Loucy (cell line): Measurements from ENCODE around the gene RGS11.

ENCODE experiments used
- H2AFZ ChIP-seq: fragments of 200-600 bp; sonication (generic); 2 replicates; pipeline ENCODE4 v1.6.0; 2016; ENCODE audit warnings: antibody characterized with exemption, mild to moderate bottlenecking, low read length, moderate library complexity
- H3F3A ChIP-seq: fragments of 200-600 bp; 2 replicates; pipeline ENCODE4 v1.6.0; 2016; ENCODE audit warnings: antibody characterized with exemption, low read depth, mild to moderate bottlenecking
- H3K27me3 ChIP-seq: fragments of 200-600 bp; sonication (generic); 2 replicates; pipeline ENCODE4 v1.6.1; 2014; ENCODE audit warnings: low read length, mild to moderate bottlenecking; ENCODE audit not compliant: insufficient read depth, poor library complexity, severe bottlenecking
- H3K36me3 ChIP-seq: fragments of 200-600 bp; sonication (generic); 2 replicates; pipeline ENCODE4 v1.6.1; 2016; ENCODE audit warnings: low read length; ENCODE audit not compliant: insufficient read depth
- H3K4me1 ChIP-seq: fragments of 200-600 bp; sonication (generic); 2 replicates; pipeline ENCODE4 v1.5.1; 2014; ENCODE audit warnings: low read length, mild to moderate bottlenecking; ENCODE audit not compliant: insufficient read depth, poor library complexity, severe bottlenecking
- H3K4me2 ChIP-seq: fragments of 200-600 bp; sonication (generic); 2 replicates; pipeline ENCODE4 v1.6.0; 2014; ENCODE audit warnings: antibody characterized with exemption, low read length, low read depth, mild to moderate bottlenecking; ENCODE audit not compliant: poor library complexity, severe bottlenecking
- H3K4me3 ChIP-seq: fragments of 200-600 bp; sonication (generic); 2 replicates; pipeline ENCODE4 v1.5.1; 2014; ENCODE audit warnings: low read length, mild to moderate bottlenecking, mixed read lengths; ENCODE audit not compliant: poor library complexity, severe bottlenecking
- H3K79me2 ChIP-seq: fragments of 200-600 bp; sonication (generic); 2 replicates; pipeline ENCODE4 v1.6.1; 2014; ENCODE audit warnings: low read length; ENCODE audit not compliant: insufficient read depth
- H3K9ac ChIP-seq: fragments of 200-600 bp; sonication (generic); 2 replicates; pipeline ENCODE4 v1.6.0; 2014; ENCODE audit warnings: mild to moderate bottlenecking, low read depth, low read length, moderate library complexity; ENCODE audit not compliant: poor library complexity, severe bottlenecking
- H3K9me2 ChIP-seq: fragments of 200-600 bp; sonication (generic); replicated peaks from 2 replicates; pipeline ENCODE4 v1.6.1; 2016; ENCODE audit warnings: low read depth, low read length, mixed read lengths
- H3K9me3 ChIP-seq: fragments of 200-600 bp; sonication (generic); 2 replicates; pipeline ENCODE4 v1.6.1; 2014; ENCODE audit warnings: mild to moderate bottlenecking, antibody characterized with exemption, low read length, low read depth; ENCODE audit not compliant: insufficient read depth
- H4K20me1 ChIP-seq: fragments of 200-600 bp; sonication (generic); 2 replicates; pipeline ENCODE4 v1.6.0; 2014; ENCODE audit warnings: antibody characterized with exemption, low read length, mild to moderate bottlenecking; ENCODE audit not compliant: insufficient read depth, poor library complexity, severe bottlenecking
- EZH2phosphoT487 ChIP-seq: fragments of 200-600 bp; IDR thresholded peaks from 2 replicates; pipeline ENCODE4 v1.6.1; 2018; ENCODE audit warnings: antibody characterized with exemption, mild to moderate bottlenecking, moderate library complexity, borderline replicate concordance
- TF ChIP-seq, protein P1 (sequence below): fragments of 200-600 bp; sonication (generic); conservative IDR thresholded peaks from 2 replicates; pipeline ENCODE4 v1.5.1; 2014; ENCODE audit warnings: mild to moderate bottlenecking, antibody characterized with exemption, low read length

The RGS11 gene

DNA sequence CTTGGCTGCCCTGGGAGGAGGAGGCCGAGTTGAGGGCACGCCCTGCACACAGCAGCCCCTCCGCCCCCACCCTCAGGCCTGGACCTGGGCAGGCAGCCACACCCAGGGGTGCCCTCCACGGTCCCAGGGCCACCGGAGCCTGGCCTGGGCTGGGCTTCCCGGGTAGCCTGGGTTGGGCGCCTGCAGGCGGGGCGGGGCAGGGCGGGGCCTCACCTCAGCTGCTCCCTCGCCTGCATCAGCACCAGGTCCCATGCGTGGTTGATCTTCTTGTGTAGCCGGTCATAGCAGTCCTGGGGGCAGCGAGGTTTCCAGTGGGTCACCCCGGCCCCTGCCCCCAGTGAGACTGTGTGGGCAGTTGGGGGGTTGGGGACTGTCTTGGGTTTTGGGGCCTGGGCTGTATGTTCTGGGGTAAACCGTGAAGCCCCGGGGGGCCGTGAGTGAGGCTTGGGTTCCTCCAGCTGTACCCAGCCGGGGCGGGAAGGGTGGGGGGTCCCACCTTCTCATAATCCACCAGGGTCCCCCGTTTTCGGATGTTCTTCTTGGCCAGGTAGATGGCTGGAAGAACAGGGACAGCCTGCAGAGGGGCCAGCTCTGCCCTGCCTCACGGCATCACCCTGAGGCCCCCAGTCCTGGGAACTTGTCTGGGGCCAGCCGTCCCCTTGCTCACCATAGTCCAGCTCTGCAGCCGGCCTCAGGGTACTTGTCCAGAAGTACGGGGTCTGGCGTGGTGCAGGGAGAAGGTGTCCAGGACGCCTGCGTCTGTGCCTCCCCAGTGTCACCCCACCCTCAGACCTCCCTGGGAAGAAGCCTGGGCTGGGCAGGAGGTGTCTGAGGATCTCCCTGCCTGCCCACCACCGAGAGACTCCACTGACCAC is 2.0 kb downstream of the RGS11 start:
- H3K4me2 ChIP-seq = no peak overlapping the region
- H3K9me2 ChIP-seq = no peaks in the 10 kb centered on the region
- no peak overlapping the region for H3K4me3 ChIP-seq
- no peaks in the 10 kb centered on the region for H3F3A ChIP-seq
- H3K4me1 ChIP-seq = peaks cover 4% of the 10 kb centered on the region
- H3K79me2 ChIP-seq = no peaks in the 10 kb centered on the region
- H3K9me3 ChIP-seq = no peaks in the 10 kb centered on the region
- H4K20me1 ChIP-seq = no peaks in the 10 kb centered on the region
- no peaks in the 10 kb centered on the region for H3K27me3 ChIP-seq
- no peaks in the 10 kb centered on the region for H3K36me3 ChIP-seq
- no peak overlapping the region for H3K9ac ChIP-seq
- no peak for TF ChIP-seq EZH2phosphoT487
- TF ChIP-seq, protein P1, sequence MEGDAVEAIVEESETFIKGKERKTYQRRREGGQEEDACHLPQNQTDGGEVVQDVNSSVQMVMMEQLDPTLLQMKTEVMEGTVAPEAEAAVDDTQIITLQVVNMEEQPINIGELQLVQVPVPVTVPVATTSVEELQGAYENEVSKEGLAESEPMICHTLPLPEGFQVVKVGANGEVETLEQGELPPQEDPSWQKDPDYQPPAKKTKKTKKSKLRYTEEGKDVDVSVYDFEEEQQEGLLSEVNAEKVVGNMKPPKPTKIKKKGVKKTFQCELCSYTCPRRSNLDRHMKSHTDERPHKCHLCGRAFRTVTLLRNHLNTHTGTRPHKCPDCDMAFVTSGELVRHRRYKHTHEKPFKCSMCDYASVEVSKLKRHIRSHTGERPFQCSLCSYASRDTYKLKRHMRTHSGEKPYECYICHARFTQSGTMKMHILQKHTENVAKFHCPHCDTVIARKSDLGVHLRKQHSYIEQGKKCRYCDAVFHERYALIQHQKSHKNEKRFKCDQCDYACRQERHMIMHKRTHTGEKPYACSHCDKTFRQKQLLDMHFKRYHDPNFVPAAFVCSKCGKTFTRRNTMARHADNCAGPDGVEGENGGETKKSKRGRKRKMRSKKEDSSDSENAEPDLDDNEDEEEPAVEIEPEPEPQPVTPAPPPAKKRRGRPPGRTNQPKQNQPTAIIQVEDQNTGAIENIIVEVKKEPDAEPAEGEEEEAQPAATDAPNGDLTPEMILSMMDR = no peak
- H2AFZ ChIP-seq = no peak overlapping the region

DNA sequence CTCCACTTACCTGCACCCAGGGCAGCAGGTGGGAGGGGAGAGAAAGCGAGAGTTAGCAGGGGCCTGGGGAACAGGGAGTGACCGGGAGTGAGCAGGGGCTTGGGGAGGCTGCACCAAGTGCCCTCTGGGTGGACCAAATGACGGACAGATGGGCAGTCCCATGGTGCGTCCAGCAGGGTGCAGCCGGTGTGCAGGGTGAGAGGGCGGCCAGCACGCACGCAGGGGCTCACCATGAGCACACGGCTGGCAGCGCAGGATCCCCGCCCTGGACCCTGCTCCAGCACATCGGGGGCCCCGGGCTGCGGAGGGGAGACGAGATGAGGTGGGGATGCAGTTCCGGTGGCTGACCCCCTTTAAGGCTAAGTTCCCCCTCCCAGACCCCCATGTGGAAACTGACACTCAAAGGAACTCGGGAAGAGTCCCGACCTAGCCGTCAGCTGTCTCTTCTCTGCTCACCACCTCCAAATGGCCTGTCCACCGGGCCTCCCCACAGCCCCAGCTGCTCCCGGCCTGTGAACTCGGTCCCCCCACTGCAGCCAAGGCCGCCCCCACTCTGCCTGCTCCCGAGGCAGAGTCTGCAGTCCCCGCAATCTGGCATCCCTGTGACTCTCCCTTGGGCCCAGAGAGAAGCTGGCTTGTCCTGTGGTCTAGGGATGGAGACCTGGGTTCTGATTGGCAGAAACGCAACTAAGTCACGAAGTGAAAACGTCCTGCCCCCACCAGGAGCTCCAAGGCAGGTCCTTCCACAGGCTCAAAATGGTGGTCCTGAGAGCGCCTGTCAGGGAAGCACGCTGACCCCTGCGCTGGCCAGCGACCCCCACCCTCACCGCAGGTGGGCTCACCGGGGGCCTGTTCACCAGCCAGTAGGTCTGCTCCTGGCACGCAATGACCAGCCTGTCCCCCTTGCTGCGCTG is 2.9 kb downstream of the RGS11 start:
- no peak overlapping the region for H3K9ac ChIP-seq
- H3K4me2 ChIP-seq = no peak overlapping the region
- no peaks in the 10 kb centered on the region for H3K79me2 ChIP-seq
- TF ChIP-seq, protein P1 = no peak
- no peak for TF ChIP-seq EZH2phosphoT487
- H2AFZ ChIP-seq = no peak overlapping the region
- no peaks in the 10 kb centered on the region for H3F3A ChIP-seq
- no peaks in the 10 kb centered on the region for H4K20me1 ChIP-seq
- H3K9me2 ChIP-seq = no peaks in the 10 kb centered on the region
- H3K9me3 ChIP-seq = no peaks in the 10 kb centered on the region
- H3K4me1 ChIP-seq = no peaks in the 10 kb centered on the region
- no peaks in the 10 kb centered on the region for H3K27me3 ChIP-seq
- H3K4me3 ChIP-seq = no peak overlapping the region
- no peaks in the 10 kb centered on the region for H3K36me3 ChIP-seq

DNA sequence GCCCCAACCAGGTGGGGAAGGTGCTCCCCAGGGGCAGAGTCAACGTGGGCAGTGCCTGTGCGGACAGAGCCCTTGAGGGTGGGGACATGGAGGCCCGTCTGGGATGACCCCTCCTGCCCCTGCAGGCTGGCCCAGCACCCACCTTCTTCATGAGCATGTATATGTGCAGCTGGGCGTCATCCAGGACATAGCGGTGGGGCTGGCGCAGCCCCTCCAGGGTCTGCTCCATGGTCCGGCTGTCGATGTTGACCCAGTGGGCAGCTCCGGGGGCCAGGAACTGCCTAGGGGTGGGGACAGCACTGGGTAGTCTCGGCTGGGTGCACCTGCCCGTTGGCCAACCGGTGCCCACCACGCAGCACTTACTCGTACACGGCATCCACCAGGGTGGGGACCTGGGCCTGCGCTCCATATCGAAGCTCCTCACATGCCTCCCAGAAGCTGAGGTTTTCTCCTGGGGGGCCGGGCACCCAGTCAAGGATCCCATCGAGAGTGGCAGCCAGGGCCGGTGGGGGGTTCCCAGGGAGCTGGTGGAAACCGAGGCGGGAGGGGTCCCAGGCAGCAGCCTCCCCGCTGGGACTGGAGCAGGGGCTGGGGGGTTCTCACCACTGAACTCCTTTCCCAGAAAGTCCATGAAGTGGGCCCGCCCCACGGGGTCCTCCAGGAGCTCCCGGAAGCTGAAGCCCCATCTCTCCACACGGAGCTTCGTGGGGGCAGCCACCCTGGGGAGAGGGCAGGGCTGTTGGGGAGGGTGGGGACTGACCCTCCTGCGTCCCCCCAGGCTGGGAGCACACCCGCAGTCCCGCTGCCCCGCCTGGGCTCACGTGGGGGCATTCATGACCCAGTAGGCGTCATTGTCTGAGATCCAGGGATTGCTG is 5.1 kb downstream of the RGS11 start:
- Histone ChIP-seq H3K9me2 (no peaks in the 10 kb centered on the region), H2AFZ (no peak overlapping the region), H3F3A (no peaks in the 10 kb centered on the region), H3K4me1 (no peaks in the 10 kb centered on the region), H3K4me3 (no peak overlapping the region), H3K9ac (no peak overlapping the region), H3K79me2 (no peaks in the 10 kb centered on the region), H3K27me3 (no peaks in the 10 kb centered on the region), H3K36me3 (no peaks in the 10 kb centered on the region), H4K20me1 (no peaks in the 10 kb centered on the region), H3K9me3 (no peaks in the 10 kb centered on the region), H3K4me2 (no peak overlapping the region)
- no peak for TF ChIP-seq EZH2phosphoT487
- TF ChIP-seq, protein P1 = no peak
